ENCODE data around the gene KCND2.
"Not testable (repeated sequence)": the region's sequence is repeated elsewhere in the genome, so short reads cannot be mapped to it uniquely, and the experiment has no call there.

The KCND2 gene

GRCh38 chr7:120735791-120736190, 462.8 kb downstream of the KCND2 start:
- in situ Hi-C loops (cut with MboI; ENCODE audit: low sequenced_read_pairs), result no loop called here

- in situ Hi-C loops (cut with MboI; ENCODE audit: low sequenced_read_pairs), result no loop called here
Observed at GRCh38 chr7:120738816-120739215, 465.8 kb downstream of the KCND2 start.

- in situ Hi-C loops (cut with MboI; ENCODE audit: low sequenced_read_pairs), result no loop called here
Observed at GRCh38 chr7:120740348-120740747, 467.4 kb downstream of the KCND2 start.

DNA sequence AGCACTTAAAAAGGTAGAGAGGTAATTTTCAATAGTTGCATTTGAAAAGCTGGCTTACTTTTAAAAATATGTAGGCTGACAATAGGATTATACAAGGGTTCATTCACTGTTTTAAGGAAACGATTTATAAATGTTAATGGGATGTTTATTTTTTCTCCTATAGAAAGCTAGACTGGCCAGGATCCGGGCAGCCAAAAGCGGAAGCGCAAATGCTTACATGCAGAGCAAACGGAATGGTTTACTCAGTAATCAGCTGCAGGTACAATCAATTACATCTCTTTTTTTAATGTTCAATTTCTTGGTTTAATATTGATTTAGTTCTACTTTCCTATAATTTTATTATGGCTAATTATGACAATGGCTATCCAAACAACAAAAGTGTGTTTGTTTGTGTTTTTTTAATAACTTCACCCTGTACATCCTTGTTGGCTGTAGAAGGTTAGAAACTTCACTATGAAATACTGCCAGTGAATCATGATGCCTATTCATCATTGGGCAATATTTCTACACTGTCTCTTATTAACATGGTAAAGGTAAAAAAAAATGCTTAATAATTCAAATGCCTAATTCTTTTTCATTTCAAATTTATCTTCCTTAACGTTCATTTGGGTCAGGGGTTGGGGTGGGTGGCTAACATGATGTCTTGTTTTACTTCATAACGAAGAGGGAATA, 468.5 kb downstream of the KCND2 start:
- in situ Hi-C loops (cut with MboI; ENCODE audit: low sequenced_read_pairs), result no loop called here

- in situ Hi-C loops (cut with MboI; ENCODE audit: low sequenced_read_pairs), result no loop called here
Observed at GRCh38 chr7:120742372-120742771, 469.4 kb downstream of the KCND2 start.

DNA sequence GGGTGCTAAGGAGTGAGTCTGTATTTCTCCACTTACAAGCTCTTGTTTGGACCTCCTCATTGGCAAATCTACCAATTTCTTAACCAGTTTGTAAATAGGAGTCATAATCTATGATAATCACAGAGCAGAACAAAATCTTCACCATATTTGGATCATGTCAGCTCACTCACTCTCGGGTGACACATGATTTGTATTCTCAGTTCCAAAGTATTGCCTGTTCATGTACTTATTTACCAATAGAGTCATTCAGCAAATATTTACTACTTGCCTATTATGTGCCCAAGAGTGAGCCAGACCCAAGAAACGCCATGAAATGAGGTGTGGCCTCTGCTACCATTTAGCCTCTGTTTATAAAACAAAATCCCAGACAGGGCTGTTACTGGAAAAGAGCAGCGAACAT, 470.2 kb downstream of the KCND2 start:
- in situ Hi-C loops (cut with MboI; ENCODE audit: low sequenced_read_pairs), result no loop called here

DNA sequence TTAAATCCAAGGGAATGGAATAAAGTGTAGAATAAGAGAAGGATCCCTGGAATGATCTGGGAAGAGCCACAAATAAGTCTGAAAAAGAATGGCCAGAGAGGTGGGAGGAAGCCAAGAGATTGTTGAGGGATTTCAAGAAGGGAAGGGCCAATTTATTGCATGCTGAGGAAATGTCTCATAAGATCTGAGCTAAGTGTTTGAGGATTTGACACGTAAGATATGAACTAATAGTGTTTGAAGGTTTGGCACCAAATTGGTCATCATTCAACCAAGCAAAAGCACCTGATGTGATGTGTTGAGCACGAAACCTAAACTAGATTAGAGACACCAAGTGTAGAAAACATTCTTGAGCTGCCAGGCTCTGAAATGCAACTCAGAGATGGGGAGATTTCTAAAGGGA, 487.1 kb downstream of the KCND2 start:
- in situ Hi-C loops (cut with MboI; ENCODE audit: low sequenced_read_pairs), result no loop called here

- in situ Hi-C loops (cut with MboI; ENCODE audit: low sequenced_read_pairs), result no loop called here
Observed at GRCh38 chr7:120760851-120761250, 487.9 kb downstream of the KCND2 start.

GRCh38 chr7:120770206-120770605, 497.2 kb downstream of the KCND2 start:
- in situ Hi-C loops (cut with MboI; ENCODE audit: low sequenced_read_pairs), result no loop called here

DNA sequence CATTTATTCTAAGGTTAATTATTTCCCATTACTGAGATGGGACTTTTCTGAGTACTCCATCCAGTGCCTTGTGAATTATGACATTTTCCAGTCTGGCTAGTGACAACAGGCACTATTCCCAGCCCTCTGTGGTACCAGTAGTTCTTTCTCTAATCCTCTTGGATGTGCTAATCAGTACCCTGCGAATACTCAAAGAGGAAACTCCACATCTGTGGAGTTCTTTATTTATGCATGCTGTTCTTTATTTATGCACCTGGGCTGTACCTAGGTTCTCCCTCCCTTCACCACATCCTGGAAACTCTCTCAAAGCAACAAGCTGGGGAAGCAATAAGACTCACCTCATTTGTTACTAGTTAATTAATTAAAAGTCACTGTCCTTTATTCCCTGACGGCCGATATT, 501.5 kb downstream of the KCND2 start:
- in situ Hi-C loops (cut with MboI; ENCODE audit: low sequenced_read_pairs), result no loop called here

DNA sequence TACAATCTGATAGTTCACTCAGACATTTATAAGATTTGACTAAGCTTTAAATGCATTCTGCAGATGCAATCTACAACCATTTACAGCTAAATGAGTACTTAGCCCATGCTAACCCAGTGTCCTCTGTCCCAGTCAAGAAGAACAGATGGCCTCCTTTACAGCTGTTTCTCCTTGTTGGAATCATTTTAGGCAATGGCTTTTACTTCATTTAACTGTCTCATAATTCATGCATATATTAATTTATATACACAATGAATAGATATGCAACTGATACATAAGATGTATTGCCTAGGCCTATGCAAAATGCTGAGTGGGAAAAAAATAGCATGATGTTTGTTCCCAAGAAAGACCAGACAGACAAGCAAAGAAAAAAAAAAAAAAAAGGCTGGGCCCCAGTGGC, 502.8 kb downstream of the KCND2 start:
- in situ Hi-C loops (cut with MboI; ENCODE audit: low sequenced_read_pairs), result no loop called here

GRCh38 chr7:120779078-120779477, 506.1 kb downstream of the KCND2 start:
- in situ Hi-C loops (cut with MboI; ENCODE audit: low sequenced_read_pairs), result not testable (repeated sequence)

- in situ Hi-C loops (cut with MboI; ENCODE audit: low sequenced_read_pairs), result not testable (repeated sequence)
Observed at GRCh38 chr7:120780451-120780850, 507.5 kb downstream of the KCND2 start.

GRCh38 chr7:120780938-120781337, 508.0 kb downstream of the KCND2 start:
- in situ Hi-C loops (cut with MboI; ENCODE audit: low sequenced_read_pairs), result no loop called here

DNA sequence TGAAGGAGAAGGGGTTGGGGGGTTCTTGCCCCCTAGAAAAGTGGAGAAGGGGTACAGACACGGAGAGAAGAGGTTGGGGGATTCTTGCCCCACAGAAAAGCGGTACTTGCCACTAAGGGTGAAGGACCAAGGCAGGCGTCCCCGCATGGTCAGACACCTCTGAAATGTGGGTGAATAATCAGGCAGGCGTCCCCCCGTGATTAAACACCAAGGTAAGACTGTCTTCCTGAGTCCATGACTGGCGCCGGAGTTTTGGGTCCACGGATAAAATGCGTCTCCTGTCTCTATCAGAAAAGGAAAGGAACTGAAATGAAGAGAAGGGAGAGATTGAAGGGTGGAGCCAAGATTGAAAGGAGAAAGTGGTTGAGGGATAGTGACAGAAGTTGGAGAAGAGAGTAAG, 508.9 kb downstream of the KCND2 start:
- in situ Hi-C loops (cut with MboI; ENCODE audit: low sequenced_read_pairs), result not testable (repeated sequence)

GRCh38 chr7:120783273-120783672, 510.3 kb downstream of the KCND2 start:
- in situ Hi-C loops (cut with MboI; ENCODE audit: low sequenced_read_pairs), result no loop called here

- in situ Hi-C loops (cut with MboI; ENCODE audit: low sequenced_read_pairs), result no loop called here
Observed at GRCh38 chr7:120783721-120784120, 510.7 kb downstream of the KCND2 start.

DNA sequence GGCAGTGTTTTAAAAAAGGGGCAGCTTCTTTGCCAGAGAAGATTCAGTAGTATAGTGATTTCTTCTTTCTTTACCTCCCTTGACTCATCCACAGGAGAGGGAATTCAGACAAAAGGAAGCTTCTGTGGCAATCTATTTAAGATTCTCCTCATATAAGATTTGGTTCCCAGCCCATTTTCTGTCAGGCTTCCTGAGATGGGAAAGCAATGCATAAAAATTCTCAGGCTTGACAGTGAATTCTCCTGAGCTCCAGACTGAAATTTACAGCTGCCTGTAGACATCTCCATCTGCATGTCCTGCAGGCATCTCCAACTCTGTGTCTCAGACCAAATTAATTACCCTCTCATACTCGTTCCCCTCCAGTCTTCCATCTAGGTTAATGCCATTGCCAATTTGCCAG, 512.1 kb downstream of the KCND2 start:
- in situ Hi-C loops (cut with MboI; ENCODE audit: low sequenced_read_pairs), result no loop called here

DNA sequence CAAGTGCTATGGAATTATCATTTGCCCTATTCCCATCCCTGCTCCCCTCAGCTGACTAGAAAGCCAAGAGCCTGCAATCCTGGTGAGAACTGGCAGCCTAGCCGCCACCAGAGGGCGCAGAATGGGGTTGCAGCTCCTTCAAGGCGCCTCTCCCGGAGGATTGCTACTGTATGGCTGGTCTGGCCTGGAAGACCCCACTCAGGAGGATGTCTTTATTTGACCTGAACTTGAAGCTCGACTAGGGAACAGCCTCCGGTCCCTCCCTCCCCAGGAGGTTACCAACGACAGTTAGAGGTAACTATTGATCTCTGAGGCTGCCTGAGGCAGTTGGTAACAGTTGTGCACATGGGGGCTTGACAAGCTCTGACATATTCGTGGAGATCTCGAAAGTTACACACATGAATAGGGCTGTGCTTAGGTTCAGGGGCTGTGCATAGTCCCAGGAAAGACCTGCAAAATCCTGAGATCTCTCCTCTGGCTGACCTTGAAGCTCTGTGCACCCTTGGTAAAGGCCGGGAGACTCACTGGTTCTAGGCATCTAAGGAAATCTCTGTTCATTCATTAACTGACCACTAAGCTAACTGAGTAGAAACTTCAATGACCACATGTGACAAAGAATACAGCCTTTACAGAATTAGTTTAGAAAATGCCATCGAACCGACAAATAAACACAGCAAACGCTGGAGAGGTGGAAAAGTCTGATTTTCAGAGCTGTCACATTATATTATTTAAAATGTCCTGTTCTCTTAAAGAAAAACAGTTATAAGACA, 519.3 kb downstream of the KCND2 start:
- in situ Hi-C loops (cut with MboI; ENCODE audit: low sequenced_read_pairs), result no loop called here

DNA sequence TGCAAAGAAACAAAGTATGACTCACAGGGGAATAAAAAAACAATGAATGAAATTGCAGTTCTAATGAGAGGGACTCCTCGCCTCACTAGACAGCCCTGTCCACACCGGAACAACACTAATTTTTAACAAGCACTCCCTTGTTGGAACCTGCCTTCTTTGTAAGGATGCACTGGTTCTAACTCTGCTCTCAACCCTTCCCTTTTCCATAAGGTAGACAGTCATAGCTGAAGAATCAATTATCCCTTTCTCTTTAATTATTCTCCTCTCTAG, 519.8 kb downstream of the KCND2 start:
- in situ Hi-C loops (cut with MboI; ENCODE audit: low sequenced_read_pairs), result no loop called here

DNA sequence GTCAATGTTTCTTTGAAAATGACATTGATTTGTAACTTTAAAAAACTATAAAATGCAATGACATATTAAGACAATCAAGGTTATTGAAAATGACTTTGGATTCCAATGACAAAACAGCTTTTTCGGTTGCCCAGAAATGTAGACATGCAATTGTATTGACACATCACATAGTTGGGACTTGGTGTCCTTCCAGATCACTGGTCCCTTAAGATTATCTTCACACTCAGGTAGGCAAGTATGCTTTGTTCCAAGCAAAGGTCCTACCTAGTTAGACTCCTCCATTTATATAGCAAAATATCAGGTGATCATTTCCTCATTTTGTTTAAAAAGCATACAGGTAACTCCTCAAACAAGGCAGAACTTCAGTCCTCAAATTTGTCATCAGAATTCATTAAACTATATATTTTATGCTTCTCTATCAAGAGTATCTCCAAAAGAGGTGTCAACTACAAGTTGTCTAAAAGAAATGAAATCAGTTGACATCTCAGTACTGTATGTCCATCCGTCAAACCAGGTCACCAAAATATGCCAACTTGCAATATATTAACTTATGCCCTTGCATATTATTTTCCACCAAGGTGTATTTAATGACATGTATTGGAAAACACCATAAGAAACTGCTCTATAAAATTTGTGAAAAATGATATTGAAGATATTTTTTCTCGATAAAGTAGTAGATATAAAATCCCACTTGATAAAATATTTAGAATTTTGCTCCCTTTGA, 520.4 kb downstream of the KCND2 start:
- in situ Hi-C loops (cut with MboI; ENCODE audit: low sequenced_read_pairs), result no loop called here

GRCh38 chr7:120794106-120794729, 521.2 kb downstream of the KCND2 start:
- in situ Hi-C loops (cut with MboI; ENCODE audit: low sequenced_read_pairs), result no loop called here
